Astrocyte of the spinal cord (primary cell): ENCODE measurements around the gene ARHGEF10L.

Source experiments
- DNase-seq: peaks from one replicate; pipeline ENCODE4 v3.0.0; 2011; ENCODE audit warnings: low read depth, low spot score
- H3K4me3 ChIP-seq: 2 replicates; pipeline ENCODE4 v1.5.1; 2011; ENCODE audit warnings: low read depth, mild to moderate bottlenecking, low read length, moderate library complexity
- CTCF ChIP-seq: IDR thresholded peaks from 2 replicates; pipeline ENCODE4 v1.5.1; 2012; ENCODE audit warnings: low read depth, mild to moderate bottlenecking, low read length, inconsistent platforms
- in situ Hi-C: cut with HindIII; loops from 2 replicates; pipeline ENCODE4 v1.10.0; 2017; ENCODE audit warnings: low sequenced_read_pairs

ARHGEF10L gene

DNA sequence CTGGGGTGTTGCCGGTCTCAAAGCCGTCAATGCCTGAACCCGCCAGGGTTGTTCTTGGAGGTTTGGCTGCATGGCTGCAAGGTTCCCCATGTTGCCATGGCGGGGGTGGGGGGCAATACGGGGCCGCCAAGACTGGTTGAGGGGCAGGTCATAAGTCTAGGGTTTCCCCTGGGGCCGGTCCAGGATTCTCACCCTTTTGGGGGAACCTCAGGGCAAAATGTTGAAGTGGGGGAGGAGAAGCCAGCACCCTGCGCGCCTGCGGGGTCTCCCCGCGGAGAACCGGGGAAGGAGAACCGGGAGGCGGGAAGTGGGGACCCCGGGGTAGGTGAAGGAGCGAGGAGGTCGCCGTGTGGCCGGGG is 401 bp upstream of the ARHGEF10L start:
- TF ChIP-seq CTCF: no peak
- DNase-seq: no peak
- H3K4me3 ChIP-seq: peak overlapping the region; percentile 13
- in situ Hi-C loops: no loop called here

DNA sequence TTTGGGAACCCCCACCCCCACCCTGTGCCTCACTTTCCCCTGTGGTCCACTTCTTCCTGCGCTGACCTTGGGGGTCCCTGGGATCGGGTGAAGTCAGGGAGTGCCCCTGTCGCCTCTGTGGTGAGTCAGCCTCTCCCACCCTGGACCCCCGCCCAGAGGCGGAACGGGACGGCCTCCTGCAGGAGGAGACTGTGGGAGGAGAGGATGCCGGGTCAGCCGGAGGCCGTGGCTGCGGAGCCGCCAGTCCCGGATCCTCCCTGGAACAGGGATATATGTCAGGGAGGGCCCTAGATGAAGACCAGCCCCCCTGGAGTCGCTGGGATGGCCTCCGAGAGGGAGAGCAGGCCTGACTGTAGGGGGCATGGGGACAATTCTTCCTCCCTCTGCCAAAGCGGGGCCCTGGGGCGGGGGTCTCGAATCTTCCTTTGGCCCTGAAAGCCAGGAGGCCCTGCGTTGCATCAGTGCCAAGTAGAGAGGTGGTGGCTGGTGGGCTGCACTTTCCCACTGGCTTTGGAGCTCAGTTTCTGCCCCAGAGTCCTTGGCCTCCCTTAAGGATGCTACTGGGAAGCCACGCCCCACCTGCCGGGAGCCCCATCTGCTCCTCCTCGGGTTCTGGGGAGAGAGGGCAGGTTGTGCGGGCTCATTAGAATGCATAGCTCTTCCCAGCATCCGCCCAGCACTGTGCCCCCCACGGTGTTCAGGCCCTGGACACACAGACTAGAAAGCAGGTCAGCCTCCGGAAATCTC is 930 bp downstream of the ARHGEF10L start:
- in situ Hi-C loops: no loop called here
- no peak for TF ChIP-seq CTCF
- DNase-seq: peak; percentile 40
- H3K4me3 ChIP-seq: peak overlapping the region; percentile 66

DNA sequence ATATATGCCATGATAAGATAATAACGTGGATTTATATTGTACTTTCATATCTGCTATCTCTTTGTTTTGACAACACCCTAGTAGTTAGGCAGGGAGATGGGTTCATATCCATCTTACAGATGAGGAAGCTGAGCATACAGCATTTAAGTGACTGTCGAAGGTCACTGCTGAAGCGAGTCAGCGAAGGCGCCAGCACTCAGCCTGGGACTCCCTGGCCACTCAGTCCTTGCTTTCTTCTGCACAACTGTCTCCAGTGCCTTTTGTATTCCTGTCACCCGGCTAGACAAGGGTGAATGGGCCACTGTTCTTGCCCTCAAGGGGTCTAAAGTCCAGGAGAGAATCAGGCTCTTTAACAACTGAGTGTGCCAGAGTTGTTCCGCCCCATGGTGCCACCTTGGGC is 3.1 kb downstream of the ARHGEF10L start:
- no peak overlapping the region for H3K4me3 ChIP-seq
- in situ Hi-C loops: no loop called here
- no peak for TF ChIP-seq CTCF
- DNase-seq: no peak

DNA sequence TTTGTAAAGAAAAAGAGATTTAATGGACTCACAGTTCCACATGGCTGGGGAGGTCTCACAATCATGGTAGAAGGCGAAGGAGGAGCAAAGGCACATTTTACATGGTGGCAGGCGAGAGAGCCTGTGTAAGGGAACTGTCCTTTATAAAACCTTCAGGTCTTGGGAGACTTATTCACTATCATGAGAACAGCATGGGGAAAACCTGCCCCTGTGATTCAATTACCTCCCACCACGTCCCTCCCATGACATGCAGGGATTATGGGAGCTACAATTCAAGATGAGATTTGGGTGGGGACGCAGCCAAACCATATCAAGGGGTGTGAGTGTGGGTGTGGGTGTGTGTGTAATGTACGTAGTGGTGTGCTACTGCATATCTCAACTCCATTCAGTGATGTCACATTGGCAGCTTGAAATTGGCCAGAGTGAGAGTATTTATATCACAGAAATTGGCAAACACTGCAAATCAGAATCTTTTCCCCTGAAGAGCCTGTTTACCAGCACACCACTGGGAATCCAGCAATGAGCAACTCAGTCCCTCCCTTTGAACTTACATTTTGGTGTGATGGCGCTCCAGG is 5.4 kb downstream of the ARHGEF10L start:
- in situ Hi-C loops: no loop called here
- no peak for TF ChIP-seq CTCF
- no peak overlapping the region for H3K4me3 ChIP-seq
- no peak for DNase-seq

- in situ Hi-C loops: no loop called here
- H3K4me3 ChIP-seq: no peak overlapping the region
- TF ChIP-seq CTCF: no peak
- DNase-seq: peak; percentile 40
Observed at GRCh38 chr1:17545356-17545755, 5.9 kb downstream of the ARHGEF10L start.

DNA sequence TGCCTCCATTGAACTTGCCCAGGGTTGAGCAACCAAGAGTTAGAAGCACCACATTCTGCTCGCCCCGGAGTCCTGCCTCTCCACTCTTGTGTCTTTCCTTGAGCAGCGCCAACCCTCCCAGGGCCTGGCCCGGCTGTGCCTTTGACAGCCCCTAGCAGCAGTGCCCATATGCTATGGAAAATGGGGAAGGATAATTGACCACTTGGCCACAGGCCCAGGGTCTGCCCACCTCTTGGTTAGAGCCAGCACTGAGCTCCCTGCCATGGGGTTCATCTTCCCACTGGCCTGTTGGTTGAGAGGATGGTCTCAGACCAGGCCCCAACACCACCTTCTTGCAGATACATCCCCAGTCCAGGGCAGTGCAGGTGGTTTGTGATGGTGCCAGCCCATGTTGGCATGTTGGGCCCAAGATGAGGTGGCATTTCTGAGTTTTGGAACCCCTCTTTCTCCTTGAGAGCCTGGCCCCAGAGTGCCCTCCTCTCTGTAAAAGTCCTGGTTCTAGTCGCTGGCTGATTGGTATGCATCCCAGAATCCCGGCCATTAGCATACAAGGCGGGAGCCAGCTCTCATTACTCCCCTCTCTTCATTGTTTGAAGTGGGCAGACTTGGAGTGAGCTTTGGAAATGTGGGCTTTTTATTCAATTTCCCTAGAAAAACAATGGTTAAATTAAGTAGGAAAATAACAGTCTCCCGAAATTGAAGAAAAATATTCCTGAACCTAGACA is 7.6 kb downstream of the ARHGEF10L start:
- in situ Hi-C loops: no loop called here
- H3K4me3 ChIP-seq: no peak overlapping the region
- no peak for TF ChIP-seq CTCF
- no peak for DNase-seq
